Endometrial microvascular endothelial cells (primary cell): Measurements from ENCODE around the gene HES4. TPM values are rescaled to one million over a fixed set of nuclear protein-coding genes. Genes with fewer than 3 reads are reported as not detected.

Source experiments
- in situ Hi-C: cut with HindIII; loops from 2 replicates; pipeline ENCODE4 v1.10.0; 2017; ENCODE audit warnings: low sequenced_read_pairs, low pct_unique_long_range_greater_than_20kb; ENCODE audit errors: inconsistent ontology term
- total RNA-seq: library from RNA; depleted of rRNA; stranded (reverse); fragments of >200 nt; gene quantifications from one replicate; pipeline ENCODE4 v1.2.3, GENCODE V29; 2015; ENCODE audit errors: inconsistent ontology term

The HES4 gene
- total RNA-seq, 1 donor from 2014 or later, result 1.1 TPM

GRCh38 chr1:972726-973458, 27.0 kb downstream of the HES4 start:
- in situ Hi-C loops, result no loop called here

DNA sequence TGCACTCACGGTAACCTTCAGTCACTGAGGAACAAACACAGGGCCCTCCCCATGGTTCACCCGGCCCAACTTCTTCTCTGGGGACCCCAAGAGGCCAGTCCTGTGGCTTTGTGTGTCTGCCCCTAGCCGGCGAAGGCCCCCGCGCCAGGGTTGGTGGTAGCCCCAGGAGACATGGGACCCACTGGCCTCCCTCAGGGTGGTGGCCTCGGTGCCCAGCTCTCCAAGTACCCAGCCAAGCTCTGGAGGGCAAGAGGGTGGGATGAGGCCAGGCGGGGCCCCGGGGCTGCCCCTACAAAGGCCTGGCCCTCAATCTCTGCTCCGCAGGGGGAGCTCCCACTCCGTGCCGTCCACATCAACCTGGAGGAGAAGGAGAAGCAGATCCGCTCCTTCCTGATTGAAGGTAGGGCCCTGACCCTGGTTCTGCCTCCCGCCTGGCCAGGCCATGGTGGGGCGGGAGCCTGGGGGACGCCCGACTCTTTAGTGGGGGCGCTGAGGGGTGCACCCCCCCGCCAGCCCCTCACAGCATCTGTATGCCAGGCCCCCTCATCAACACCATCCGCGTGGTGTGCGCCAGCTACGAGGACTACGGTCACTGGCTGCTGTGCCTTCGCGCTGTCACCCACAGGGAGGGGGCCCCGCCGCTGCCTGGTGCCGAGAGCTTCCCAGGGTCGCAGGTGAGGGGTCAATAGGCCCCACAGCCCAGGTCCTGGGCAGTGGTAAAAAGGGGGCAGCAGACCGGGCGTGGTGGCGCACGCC, 28.0 kb downstream of the HES4 start:
- in situ Hi-C loops, result no loop called here

GRCh38 chr1:970973-971730, 28.7 kb downstream of the HES4 start:
- in situ Hi-C loops, result no loop called here

DNA sequence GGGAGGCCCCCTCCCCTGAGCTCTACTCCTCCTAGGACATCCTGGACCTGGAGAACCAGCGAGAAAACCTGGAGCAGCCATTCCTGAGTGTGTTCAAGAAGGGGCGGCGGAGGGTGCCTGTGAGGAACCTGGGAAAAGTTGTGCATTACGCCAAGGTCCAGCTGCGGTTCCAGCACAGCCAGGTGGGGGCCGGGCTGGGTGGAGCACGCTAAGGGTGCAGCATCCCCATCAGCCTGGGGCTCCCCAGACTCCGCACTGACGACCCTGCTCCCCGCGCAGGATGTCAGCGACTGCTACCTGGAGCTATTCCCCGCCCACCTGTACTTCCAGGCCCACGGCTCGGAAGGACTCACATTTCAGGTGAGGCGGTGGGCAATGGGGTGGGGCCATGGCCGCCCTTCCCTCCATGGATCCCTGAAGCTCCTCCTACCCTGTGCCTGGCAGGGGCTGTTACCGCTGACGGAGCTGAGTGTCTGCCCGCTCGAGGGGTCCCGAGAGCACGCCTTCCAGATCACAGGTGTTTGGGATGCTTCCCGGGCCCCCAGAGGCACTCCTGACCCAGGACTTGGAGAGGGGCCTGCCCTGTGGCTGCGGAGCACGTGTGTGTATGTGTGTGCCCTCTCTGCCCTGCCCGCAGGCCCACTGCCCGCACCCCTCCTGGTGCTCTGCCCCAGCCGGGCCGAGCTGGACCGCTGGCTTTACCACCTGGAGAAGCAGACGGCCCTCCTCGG, 29.5 kb downstream of the HES4 start:
- in situ Hi-C loops, result no loop called here

- in situ Hi-C loops, result no loop called here
These were observed 30.5 kb downstream of the HES4 start for GRCh38 chr1:969260-969855.

GRCh38 chr1:967466-968343, 32.2 kb downstream of the HES4 start:
- in situ Hi-C loops, result no loop called here

GRCh38 chr1:966704-967300, 33.1 kb downstream of the HES4 start:
- in situ Hi-C loops, result no loop called here

DNA sequence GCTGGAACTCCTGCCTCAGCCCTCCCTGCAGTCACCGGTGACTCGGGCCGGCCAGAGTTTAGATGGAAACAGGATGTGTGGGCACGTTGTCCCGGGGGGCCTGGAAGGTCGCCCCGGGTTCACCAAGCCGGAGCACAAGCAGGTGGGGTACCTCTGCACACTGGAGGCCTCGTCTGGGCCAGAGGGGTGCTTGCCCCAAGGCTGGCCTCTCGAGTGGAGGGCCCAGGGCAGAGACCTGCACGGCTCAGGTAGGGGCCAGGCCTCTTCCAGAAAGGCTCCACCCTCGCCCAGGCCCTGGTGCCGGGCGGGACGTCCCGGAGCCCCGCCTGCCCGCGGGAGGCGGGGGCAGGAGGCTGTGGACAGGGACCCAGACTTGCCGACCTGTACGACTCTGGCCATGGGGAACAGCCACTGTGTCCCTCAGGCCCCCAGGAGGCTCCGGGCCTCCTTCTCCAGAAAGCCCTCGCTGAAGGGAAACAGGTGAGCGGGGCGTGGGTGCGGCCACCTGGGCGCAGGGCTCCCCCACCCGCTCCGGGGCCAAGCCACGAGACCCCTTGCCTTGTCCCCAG, 33.7 kb downstream of the HES4 start, which contains the start of gene PLEKHN1:
PLEKHN1 (plus strand) TSS at position 348 of the 569 bp plus-strand sequence; CDS start at position 398, 50 bp downstream.
- in situ Hi-C loops, result no loop called here

DNA sequence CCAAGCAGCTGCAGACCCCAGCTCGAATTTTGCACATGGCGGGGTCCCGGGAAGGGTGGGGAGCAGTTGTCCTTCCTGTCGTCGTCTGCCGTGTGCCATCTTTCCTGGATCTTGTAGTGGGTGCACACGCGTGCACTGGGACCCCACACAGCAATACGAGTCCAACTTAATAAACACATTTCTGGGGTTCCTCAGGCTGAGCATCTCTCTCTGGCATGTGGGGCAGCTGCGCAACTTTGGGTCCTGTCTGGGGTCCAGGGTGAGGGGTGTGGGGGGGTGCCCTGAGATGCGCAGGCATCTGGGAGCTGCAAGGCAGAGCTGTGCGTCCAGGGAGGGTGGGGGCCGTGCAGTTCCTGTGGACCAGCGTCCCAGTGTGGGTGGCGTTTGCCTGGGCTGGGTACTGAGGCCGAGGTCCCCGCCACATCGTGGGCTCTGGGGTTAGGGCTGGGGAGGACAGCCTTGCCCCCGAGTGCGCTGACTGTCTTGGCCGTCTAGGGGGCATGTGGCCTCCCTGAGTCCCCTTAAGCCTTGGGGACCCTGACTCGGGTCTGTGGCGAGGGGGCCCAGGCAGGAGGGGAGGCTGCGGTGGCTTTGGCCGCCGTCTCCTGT, 34.3 kb downstream of the HES4 start:
- in situ Hi-C loops, result no loop called here

GRCh38 chr1:964691-965525, 35.0 kb downstream of the HES4 start:
- in situ Hi-C loops, result no loop called here

GRCh38 chr1:963746-964525, 36.0 kb downstream of the HES4 start:
- in situ Hi-C loops, result no loop called here

DNA sequence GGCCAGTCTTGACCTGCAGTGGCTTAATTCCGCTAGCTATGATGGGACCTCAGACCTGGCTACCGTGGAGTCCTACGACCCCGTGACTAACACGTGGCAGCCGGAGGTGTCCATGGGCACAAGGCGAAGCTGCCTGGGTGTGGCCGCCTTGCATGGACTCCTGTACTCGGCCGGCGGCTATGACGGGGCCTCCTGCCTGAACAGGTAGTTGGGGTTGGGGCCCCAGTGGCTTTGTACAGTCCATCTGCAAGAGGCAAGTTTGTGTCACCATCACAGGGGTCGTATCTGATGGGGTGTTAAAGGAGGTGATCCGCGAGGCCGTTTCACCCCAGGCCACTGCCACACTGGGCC, 36.6 kb downstream of the HES4 start:
- in situ Hi-C loops, result no loop called here

GRCh38 chr1:962381-963300, 37.3 kb downstream of the HES4 start:
- in situ Hi-C loops, result no loop called here

DNA sequence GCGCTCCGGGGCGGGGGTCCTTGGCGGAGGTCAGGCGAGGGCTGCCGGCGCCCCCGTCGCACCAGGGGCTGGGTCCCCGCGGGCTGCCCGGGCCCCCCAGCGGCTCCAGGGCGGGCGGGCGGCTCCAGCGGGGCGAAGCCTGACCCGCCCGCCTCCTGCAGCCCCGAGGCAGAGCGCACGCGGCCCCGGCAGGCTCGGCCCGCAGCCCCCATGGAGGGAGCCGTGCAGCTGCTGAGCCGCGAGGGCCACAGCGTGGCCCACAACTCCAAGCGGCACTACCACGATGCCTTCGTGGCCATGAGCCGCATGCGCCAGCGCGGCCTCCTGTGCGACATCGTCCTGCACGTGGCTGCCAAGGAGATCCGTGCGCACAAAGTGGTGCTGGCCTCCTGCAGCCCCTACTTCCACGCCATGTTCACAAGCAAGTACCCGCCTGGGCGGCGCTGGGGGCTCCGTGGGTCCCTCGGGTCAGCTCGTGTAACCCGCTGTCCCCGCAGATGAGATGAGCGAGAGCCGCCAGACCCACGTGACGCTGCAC, 38.7 kb downstream of the HES4 start:
- in situ Hi-C loops, result no loop called here
